Kidney epithelial cell (primary cell): ENCODE data around the gene MGLL. TPM values are rescaled to one million over a fixed set of nuclear protein-coding genes. Genes with fewer than 3 reads are reported as not detected.

Experiments
- DNase-seq: peaks from one replicate; pipeline ENCODE4 v3.0.0-alpha.2; 2010; ENCODE audit warnings: low read depth
- H3K27me3 ChIP-seq: 2 replicates; pipeline ENCODE4 v1.6.0; 2011; ENCODE audit warnings: low read length; ENCODE audit not compliant: control insufficient read depth, insufficient read depth
- H3K36me3 ChIP-seq: 2 replicates; pipeline ENCODE4 v1.5.1; 2011; ENCODE audit warnings: low read length; ENCODE audit not compliant: control insufficient read depth, insufficient read depth
- H3K4me3 ChIP-seq: 2 replicates; pipeline ENCODE4 v1.5.1; 2011; ENCODE audit warnings: low read depth, mild to moderate bottlenecking, control low read depth, low read length
- total RNA-seq: library from RNA; depleted of rRNA; stranded (reverse); fragments of >200 nt; gene quantifications from 2 replicates; pipeline ENCODE4 v1.2.3, GENCODE V29; 2015
- TF ChIP-seq, protein P1 (sequence below): IDR thresholded peaks from 2 replicates; pipeline ENCODE4 v1.5.1; 2011; ENCODE audit warnings: mild to moderate bottlenecking, moderate library complexity, low read length, control low read depth, inconsistent platforms; ENCODE audit not compliant: insufficient read depth, poor library complexity, severe bottlenecking

MGLL gene
- total RNA-seq, 1 donor from 2014 or later = 71.8 TPM

DNA sequence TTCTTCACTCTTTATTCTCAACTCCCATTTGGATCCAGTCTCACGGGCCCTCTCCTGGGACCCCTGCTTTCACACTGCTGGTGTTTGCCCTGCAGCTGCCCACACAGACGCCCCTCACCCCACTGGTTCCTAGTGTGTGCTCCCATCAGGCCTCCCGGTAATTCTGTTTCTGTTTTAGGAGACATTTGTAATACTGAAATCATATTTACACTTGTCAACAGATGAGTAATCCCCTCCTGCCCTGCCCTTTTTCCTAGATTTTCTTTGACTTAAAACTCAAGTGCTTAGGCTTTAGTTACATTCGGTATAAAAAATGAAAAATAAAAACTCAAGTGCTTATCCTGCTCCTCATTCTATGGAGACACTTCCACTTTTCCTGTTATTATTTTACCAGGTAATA, 167.9 kb downstream of the MGLL start:
- TF ChIP-seq, protein P1, sequence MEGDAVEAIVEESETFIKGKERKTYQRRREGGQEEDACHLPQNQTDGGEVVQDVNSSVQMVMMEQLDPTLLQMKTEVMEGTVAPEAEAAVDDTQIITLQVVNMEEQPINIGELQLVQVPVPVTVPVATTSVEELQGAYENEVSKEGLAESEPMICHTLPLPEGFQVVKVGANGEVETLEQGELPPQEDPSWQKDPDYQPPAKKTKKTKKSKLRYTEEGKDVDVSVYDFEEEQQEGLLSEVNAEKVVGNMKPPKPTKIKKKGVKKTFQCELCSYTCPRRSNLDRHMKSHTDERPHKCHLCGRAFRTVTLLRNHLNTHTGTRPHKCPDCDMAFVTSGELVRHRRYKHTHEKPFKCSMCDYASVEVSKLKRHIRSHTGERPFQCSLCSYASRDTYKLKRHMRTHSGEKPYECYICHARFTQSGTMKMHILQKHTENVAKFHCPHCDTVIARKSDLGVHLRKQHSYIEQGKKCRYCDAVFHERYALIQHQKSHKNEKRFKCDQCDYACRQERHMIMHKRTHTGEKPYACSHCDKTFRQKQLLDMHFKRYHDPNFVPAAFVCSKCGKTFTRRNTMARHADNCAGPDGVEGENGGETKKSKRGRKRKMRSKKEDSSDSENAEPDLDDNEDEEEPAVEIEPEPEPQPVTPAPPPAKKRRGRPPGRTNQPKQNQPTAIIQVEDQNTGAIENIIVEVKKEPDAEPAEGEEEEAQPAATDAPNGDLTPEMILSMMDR = no peak
- Histone ChIP-seq H3K27me3 (no peaks in the 10 kb centered on the region), H3K36me3 (no peaks in the 10 kb centered on the region), H3K4me3 (no peak overlapping the region)
- DNase-seq = no peak

- Histone ChIP-seq H3K4me3 (no peak overlapping the region), H3K27me3 (no peaks in the 10 kb centered on the region), H3K36me3 (no peaks in the 10 kb centered on the region)
- TF ChIP-seq, protein P1 = peak; percentile 87
- no peak for DNase-seq
Measured at GRCh38 chr3:127652246-127652995, 169.9 kb downstream of the MGLL start.

DNA sequence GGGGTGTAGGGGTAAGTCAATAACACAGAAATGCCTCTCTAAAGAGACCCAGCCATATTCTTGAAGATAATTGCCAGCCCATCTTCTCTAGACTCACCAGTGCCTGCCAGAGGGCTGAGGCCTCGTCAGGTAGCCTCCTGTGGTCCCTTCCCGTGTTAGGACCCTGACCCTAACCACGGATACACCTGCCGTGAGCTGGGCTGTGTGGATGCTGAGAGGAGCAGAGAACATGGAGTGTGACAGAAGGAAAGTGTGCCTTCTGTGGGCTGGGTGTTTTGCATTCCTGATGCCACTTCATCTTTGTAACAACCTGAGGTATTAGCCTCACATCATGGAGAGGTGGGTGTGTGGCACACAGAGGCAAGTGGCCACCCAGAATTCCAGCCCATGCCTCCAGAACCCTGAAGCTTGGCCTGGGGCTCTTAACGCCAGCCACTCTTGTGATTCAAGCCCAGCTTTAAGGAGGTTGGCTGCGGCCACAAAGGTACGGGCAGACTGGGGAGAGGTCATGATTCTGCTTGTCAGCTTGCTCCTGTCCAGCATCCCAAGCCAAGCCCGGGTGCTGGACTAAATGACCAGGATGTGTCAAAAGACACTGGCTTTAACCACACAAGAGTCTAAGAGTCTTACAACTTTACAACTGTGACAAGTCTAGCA, 170.7 kb downstream of the MGLL start:
- TF ChIP-seq, protein P1 = no peak
- no peak for DNase-seq
- Histone ChIP-seq H3K36me3 (no peaks in the 10 kb centered on the region), H3K4me3 (no peak overlapping the region), H3K27me3 (no peaks in the 10 kb centered on the region)

DNA sequence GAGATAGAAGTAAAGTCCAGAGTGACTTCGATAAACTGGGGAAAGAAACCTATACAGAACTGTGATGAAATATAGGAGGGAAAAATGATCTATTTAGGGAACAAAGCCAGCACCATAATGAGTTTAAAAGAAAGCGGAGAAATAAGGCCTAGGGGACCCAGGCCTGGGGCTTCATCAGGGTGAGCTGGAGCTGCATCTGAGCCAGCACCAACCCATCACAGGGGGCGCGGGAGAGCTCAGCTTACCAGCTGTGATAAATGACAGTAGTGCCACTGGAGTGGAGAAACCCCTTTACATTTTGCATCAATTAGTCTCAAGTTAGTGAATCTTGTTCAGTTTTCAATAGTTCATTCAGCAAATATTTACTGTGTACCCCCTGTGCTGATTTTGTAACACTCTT, 172.1 kb downstream of the MGLL start:
- Histone ChIP-seq H3K27me3 (no peaks in the 10 kb centered on the region), H3K36me3 (no peaks in the 10 kb centered on the region), H3K4me3 (no peak overlapping the region)
- no peak for DNase-seq
- TF ChIP-seq, protein P1 = no peak

DNA sequence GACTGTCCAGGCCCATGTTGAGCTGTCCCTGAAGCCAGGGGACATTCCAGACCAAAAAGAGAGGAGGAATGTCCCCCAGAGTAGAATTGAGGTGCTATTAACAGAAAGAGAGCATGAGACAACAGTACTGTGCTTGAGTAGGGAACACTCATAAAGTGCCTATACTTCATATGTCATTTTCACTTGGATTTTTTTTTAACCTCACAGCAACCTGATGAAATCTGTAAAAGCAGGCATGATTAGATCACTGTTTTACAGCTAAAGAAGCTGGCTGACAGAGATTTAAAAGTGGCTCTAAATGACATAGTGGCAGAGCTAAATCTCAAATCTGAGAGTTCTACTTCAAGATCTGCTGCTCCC, 174.5 kb downstream of the MGLL start:
- H3K27me3 ChIP-seq = no peaks in the 10 kb centered on the region
- no peaks in the 10 kb centered on the region for H3K36me3 ChIP-seq
- no peak for DNase-seq
- H3K4me3 ChIP-seq = no peak overlapping the region
- TF ChIP-seq, protein P1 = no peak

- TF ChIP-seq, protein P1 = no peak
- no peaks in the 10 kb centered on the region for H3K36me3 ChIP-seq
- DNase-seq = no peak
- no peak overlapping the region for H3K4me3 ChIP-seq
- H3K27me3 ChIP-seq = no peaks in the 10 kb centered on the region
Measured at GRCh38 chr3:127647166-127647844, 175.0 kb downstream of the MGLL start.
